H1 (cell line): Measurements from ENCODE around the gene GLRX3. TPM values are rescaled to one million over a fixed set of nuclear protein-coding genes. Genes with fewer than 3 reads are reported as not detected.

Experiments
- CTCF ChIA-PET: fragments of 300-600 bp; sonication (Branson Sonifier 250); formaldehyde crosslinking; loops from one replicate; lab custom pipeline; 2021; ENCODE audit not compliant: partially characterized antibody; lab: Charles Lee
- POLR2A ChIA-PET: fragments of 300-600 bp; sonication (Branson Sonifier 250); formaldehyde crosslinking; loops from one replicate; lab custom pipeline; 2021; ENCODE audit warnings: inconsistent platforms; ENCODE audit not compliant: partially characterized antibody; lab: Charles Lee
- DNase-seq, 2 experiments: peaks; one replicate each; pipeline versions ENCODE4 v3.0.0 to v3.0.0-alpha.2; 2010 to 2022; ENCODE audit warnings: low spot score in 2 of 2, low read depth in 1 of 2, mixed read lengths in 1 of 2
- FAIRE-seq: peaks from 2 replicates; lab custom pipeline; 2011; peaks lifted over from hg19 to GRCh38; lab: Jason Lieb, UNC
- H2AFZ ChIP-seq: 2 replicates; pipeline ENCODE4 v1.8.1; 2012; ENCODE audit warnings: low read length, inconsistent platforms
- H2AK5ac ChIP-seq: 2 replicates; pipeline ENCODE4 v1.6.1; 2013; ENCODE audit warnings: low read depth, low read length
- H2BK120ac ChIP-seq: replicated peaks from 2 replicates; pipeline ENCODE3; 2013; ENCODE audit warnings: low read depth, low read length, inconsistent platforms
- H2BK12ac ChIP-seq: 2 replicates; pipeline ENCODE4 v1.6.1; 2013; ENCODE audit warnings: low read depth, low read length
- H2BK15ac ChIP-seq: 2 replicates; pipeline ENCODE4 v1.6.1; 2013; ENCODE audit warnings: low read length
- H2BK20ac ChIP-seq: 2 replicates; pipeline ENCODE4 v1.6.1; 2013; ENCODE audit warnings: low read length
- H2BK5ac ChIP-seq: 2 replicates; pipeline ENCODE4 v1.6.1; 2013; ENCODE audit warnings: low read depth, low read length
- H3K14ac ChIP-seq: 2 replicates; pipeline ENCODE4 v1.6.1; 2013; ENCODE audit warnings: inconsistent platforms; ENCODE audit not compliant: insufficient read length
- H3K18ac ChIP-seq: 2 replicates; pipeline ENCODE4 v1.6.1; 2013; ENCODE audit warnings: low read length; ENCODE audit errors: extremely low read depth
- H3K23ac ChIP-seq: 2 replicates; pipeline ENCODE4 v1.6.1; 2013; ENCODE audit warnings: inconsistent platforms; ENCODE audit not compliant: insufficient read length
- H3K23me2 ChIP-seq: 2 replicates; pipeline ENCODE4 v1.6.1; 2013; ENCODE audit warnings: low read depth, low read length
- H3K27ac ChIP-seq: 2 replicates; pipeline ENCODE4 v1.6.1; 2011; ENCODE audit warnings: low read depth, low read length, inconsistent platforms
- H3K27me3 ChIP-seq, 4 experiments: replicated peaks in 1 of 4; 1 replicate in 1 of 4; 2 replicates in 3 of 4; pipeline versions ENCODE4 v1.6.1 to v1.8.1; 2011 to 2013; ENCODE audit warnings: low read length in 3 of 4, mild to moderate bottlenecking in 3 of 4, inconsistent platforms in 2 of 4, mixed read lengths in 2 of 4, moderate library complexity in 1 of 4; ENCODE audit not compliant: control insufficient read depth in 3 of 4, insufficient read depth in 3 of 4; ENCODE audit errors: extremely low read depth in 1 of 4
- H3K36me3 ChIP-seq, 4 experiments: 2 replicates each; pipeline versions ENCODE4 v1.6.1 to v1.8.1; 2011 to 2013; ENCODE audit warnings: mild to moderate bottlenecking in 4 of 4, low read length in 3 of 4, moderate library complexity in 2 of 4, control low read depth in 1 of 4, inconsistent platforms in 1 of 4; ENCODE audit not compliant: insufficient read depth in 4 of 4, control insufficient read depth in 2 of 4
- H3K4ac ChIP-seq: replicated peaks from 2 replicates; pipeline ENCODE3; 2013; ENCODE audit warnings: low read length, low read depth, mixed read lengths, inconsistent platforms; ENCODE audit not compliant: insufficient read length
- H3K4me1 ChIP-seq, 4 experiments: replicated peaks in 1 of 4; 1 replicate in 1 of 4; 2 replicates in 3 of 4; pipeline versions ENCODE4 v1.6.1 to v1.8.1; 2011 to 2013; ENCODE audit warnings: low read length in 3 of 4, inconsistent platforms in 2 of 4, mixed read lengths in 1 of 4; ENCODE audit not compliant: insufficient read depth in 4 of 4, control insufficient read depth in 3 of 4
- H3K4me2 ChIP-seq, 2 experiments: 2 replicates each; pipeline versions ENCODE4 v1.6.1 to v1.8.1; 2011 to 2013; ENCODE audit warnings: low read depth in 2 of 2, low read length in 2 of 2, control low read depth in 1 of 2, inconsistent platforms in 1 of 2, mild to moderate bottlenecking in 1 of 2; ENCODE audit not compliant: insufficient read depth in 1 of 2
- H3K4me3 ChIP-seq, 4 experiments: fragments of 200-600, 300-600 bp in 1 of 4; sonication (generic), shearing (Covaris generic), sonication (Bioruptor Twin) in 1 of 4; 2 replicates each; pipeline versions ENCODE4 v1.5.1 to v1.8.1; 2011 to 2016; ENCODE audit warnings: low read length in 4 of 4, low read depth in 3 of 4, control low read depth in 2 of 4, inconsistent platforms in 2 of 4, mild to moderate bottlenecking in 2 of 4, mixed read lengths in 1 of 4, moderate library complexity in 1 of 4; ENCODE audit not compliant: insufficient read depth in 2 of 4; ENCODE audit errors: extremely low read depth in 1 of 4
- H3K56ac ChIP-seq: replicated peaks from 2 replicates; pipeline ENCODE3; 2013; ENCODE audit warnings: low read depth, mild to moderate bottlenecking, mixed read lengths, low read length, inconsistent platforms; ENCODE audit not compliant: insufficient read length
- H3K79me1 ChIP-seq: 2 replicates; pipeline ENCODE4 v1.6.1; 2013; ENCODE audit warnings: low read depth, low read length, control low read depth
- H3K79me2 ChIP-seq, 2 experiments: 2 replicates each; pipeline versions ENCODE4 v1.6.1 to v1.8.1; 2012 to 2013; ENCODE audit warnings: low read length in 2 of 2, mild to moderate bottlenecking in 2 of 2, inconsistent platforms in 1 of 2; ENCODE audit not compliant: insufficient read depth in 2 of 2, control insufficient read depth in 1 of 2
- H3K9ac ChIP-seq, 4 experiments: replicated peaks in 1 of 4; 1 replicate in 1 of 4; 2 replicates in 3 of 4; pipeline versions ENCODE4 v1.6.1 to v1.8.1; 2011 to 2013; ENCODE audit warnings: low read depth in 3 of 4, low read length in 3 of 4, control low read depth in 2 of 4, mild to moderate bottlenecking in 2 of 4, moderate library complexity in 2 of 4, inconsistent platforms in 1 of 4; ENCODE audit errors: extremely low read depth in 1 of 4
- H3K9me3 ChIP-seq, 2 experiments: 2 replicates each; pipeline versions ENCODE4 v1.6.1 to v1.8.1; 2012 to 2013; ENCODE audit warnings: mild to moderate bottlenecking in 2 of 2, moderate library complexity in 2 of 2, control low read depth in 1 of 2, inconsistent platforms in 1 of 2, low read depth in 1 of 2, low read length in 1 of 2, mixed read lengths in 1 of 2; ENCODE audit not compliant: insufficient read depth in 2 of 2
- H4K20me1 ChIP-seq, 2 experiments: replicated peaks in 1 of 2; 2 replicates each; pipeline versions ENCODE3 to v1.8.1; 2011 to 2013; ENCODE audit warnings: inconsistent platforms in 2 of 2, low read length in 2 of 2, mild to moderate bottlenecking in 1 of 2; ENCODE audit not compliant: insufficient read depth in 2 of 2, control insufficient read depth in 1 of 2
- H4K5ac ChIP-seq: 2 replicates; pipeline ENCODE4 v1.6.1; 2013; ENCODE audit warnings: low read length, low read depth, mixed read lengths, inconsistent platforms; ENCODE audit not compliant: insufficient read length
- H4K8ac ChIP-seq: 2 replicates; pipeline ENCODE4 v1.8.0; 2013; ENCODE audit warnings: mild to moderate bottlenecking, moderate library complexity, low read length, inconsistent platforms; ENCODE audit not compliant: insufficient read depth; ENCODE audit errors: extremely low read depth
- H4K91ac ChIP-seq: replicated peaks from 2 replicates; pipeline ENCODE3; 2013; ENCODE audit warnings: low read length, mixed read lengths, inconsistent platforms; ENCODE audit not compliant: insufficient read length
- CEBPB ChIP-seq: IDR thresholded peaks from 2 replicates; pipeline ENCODE4 v1.6.1; 2012; ENCODE audit warnings: low read depth, low read length
- CREB1 ChIP-seq: IDR thresholded peaks from 2 replicates; pipeline ENCODE4 v1.6.1; 2012; ENCODE audit warnings: inconsistent platforms
- GABPA ChIP-seq: IDR thresholded peaks from 2 replicates; pipeline ENCODE4 v1.6.1; 2011; ENCODE audit warnings: mild to moderate bottlenecking, low read length, moderate library complexity, borderline replicate concordance; ENCODE audit not compliant: insufficient read depth
- HDAC6 ChIP-seq: IDR thresholded peaks from one replicate; pipeline ENCODE4 v1.7.1; 2012; ENCODE audit warnings: low read depth, mild to moderate bottlenecking, inconsistent platforms, low read length, moderate library complexity
- KDM4A ChIP-seq: IDR thresholded peaks from one replicate; pipeline ENCODE4 v1.7.1; 2012; ENCODE audit warnings: low read depth, mild to moderate bottlenecking, moderate library complexity, low read length, inconsistent platforms; ENCODE audit not compliant: severe bottlenecking
- PHF8 ChIP-seq: fragments of 200-600 bp; sonication (generic); conservative IDR thresholded peaks from 2 replicates; pipeline ENCODE4 v1.7.1; 2012; ENCODE audit warnings: low read depth, mild to moderate bottlenecking, inconsistent platforms, low read length, moderate library complexity
- POU5F1 ChIP-seq: IDR thresholded peaks from 2 replicates; pipeline ENCODE4 v1.6.1; 2011; ENCODE audit warnings: low read depth, mild to moderate bottlenecking, low read length, moderate library complexity
- SIN3A ChIP-seq, 2 experiments: IDR thresholded peaks in 1 of 2; conservative IDR thresholded peaks in 1 of 2; 2 replicates each; pipeline ENCODE4 v1.6.1; 2011 to 2012; ENCODE audit warnings: low read length in 2 of 2, improper control_type of control experiment in 1 of 2, low read depth in 1 of 2, mild to moderate bottlenecking in 1 of 2
- SIRT6 ChIP-seq: IDR thresholded peaks from one replicate; pipeline ENCODE4 v1.7.1; 2012; ENCODE audit warnings: low read length, inconsistent platforms
- SP1 ChIP-seq: IDR thresholded peaks from 2 replicates; pipeline ENCODE4 v1.6.1; 2011; ENCODE audit warnings: low read depth, low read length
- SUZ12 ChIP-seq: fragments of 200-600 bp; sonication (generic); IDR thresholded peaks from 2 replicates; pipeline ENCODE4 v1.6.1; 2012; ENCODE audit warnings: mild to moderate bottlenecking, inconsistent platforms, low read length, moderate library complexity, mixed read lengths
- TCF12 ChIP-seq: IDR thresholded peaks from 2 replicates; pipeline ENCODE4 v1.6.1; 2011; ENCODE audit warnings: low read depth, mild to moderate bottlenecking, low read length
- TEAD4 ChIP-seq: IDR thresholded peaks from 2 replicates; pipeline ENCODE4 v1.6.1; 2012; ENCODE audit warnings: low read depth, low read length, inconsistent platforms, mixed read lengths
- WGBS, 2 experiments: shearing (Covaris generic) in 1 of 2; methylation state at CpG; one replicate each; pipeline versions ENCODE4 v1.1.6 to v1.1.7; 2013 to 2015; ENCODE audit warnings: low lambda C conversion rate in 2 of 2, mixed read lengths in 2 of 2, inconsistent platforms in 1 of 2, low coverage in 1 of 2, missing lambda C conversion rate in 1 of 2; ENCODE audit not compliant: insufficient replicate concordance in 2 of 2, insufficient coverage in 1 of 2, insufficient read length in 1 of 2; ENCODE audit errors: extremely low coverage in 1 of 2, missing lambda C conversion rate in 1 of 2; 5-methylcytosine and 5-hydroxymethylcytosine counted together
- polyA plus RNA-seq, 7 experiments: library from polyadenylated mRNA; depleted of rRNA in 3 of 7; stranded (reverse) in 5 of 7; unstranded in 2 of 7; fragments of >200 nt in 5 of 7; fragments of 200-250 nt in 2 of 7; gene quantifications; 1 replicate in 5 of 7; 2 replicates in 1 of 7; 4 replicates in 1 of 7; pipeline versions ENCODE4 v1.2.1 to v1.2.3, GENCODE V29; 2011 to 2013; ENCODE audit warnings: missing spikeins in 2 of 7, mixed read lengths in 2 of 7
- total RNA-seq: library from RNA; stranded (reverse); fragmentation: NEBNext Ultra II Directional; extraction: Animal tissue kit (Norgen Biotek cat#: 25700); gene quantifications from 2 replicates; pipeline ENCODE4 v1.2.1, GENCODE V29; 2021

Gene GLRX3
- total and polyA plus RNA-seq, 2 of the 8 experiments (the other 6 are each of a cell fraction or from before 2014, with no cell fraction given), result 59.9 to 157 TPM

GRCh38 chr10:130180416-130180815 is 44.2 kb downstream of the GLRX3 start:
- no peaks in the 10 kb centered on the region for H3K9me3 ChIP-seq
- ChIA-PET CTCF (interaction anchor here (1.9 kb wide), 1 partner anchor 35 kb away, joined by 6 read pairs; no protein-coding TSS in a partner anchor), POLR2A (no interaction called here)
- no peak overlapping the region for H2BK120ac ChIP-seq
- H3K18ac ChIP-seq, result no peak overlapping the region
- H3K36me3 ChIP-seq, result peaks cover 8 to 47% (median 11%) of the 10 kb centered on the region in 4 experiments
- H3K27ac ChIP-seq, result no peak overlapping the region
- 89% methylated on average over 1 of the region's 1 CpG; no CpG with 5 or more reads in 1 of the 2 experiments for WGBS, 2 experiments
- H3K14ac ChIP-seq, result no peak overlapping the region
- H3K79me2 ChIP-seq, result no peaks in the 10 kb centered on the region
- H2AK5ac ChIP-seq, result no peak overlapping the region
- no peak overlapping the region for H2BK12ac ChIP-seq
- H2BK5ac ChIP-seq, result no peak overlapping the region
- no peak overlapping the region for H3K56ac ChIP-seq
- H2BK15ac ChIP-seq, result no peak overlapping the region
- H3K23me2 ChIP-seq, result no peaks in the 10 kb centered on the region
- 0 out of 2 replicates have a peak, but pooled peaks cover 5% of the 10 kb centered on the region for H3K79me1 ChIP-seq
- no peak overlapping the region for H3K4me3 ChIP-seq
- DNase-seq (no peak), FAIRE-seq (no peak)
- no peak overlapping the region for H4K8ac ChIP-seq
- no peak overlapping the region for H4K91ac ChIP-seq
- no peaks in the 10 kb centered on the region for H3K4me1 ChIP-seq
- H3K23ac ChIP-seq, result no peak overlapping the region
- no peak overlapping the region for H3K9ac ChIP-seq
- H2BK20ac ChIP-seq, result no peak overlapping the region
- H3K4me2 ChIP-seq, result no peak overlapping the region
- no peaks in the 10 kb centered on the region for H3K27me3 ChIP-seq
- TF ChIP-seq GABPA (no peak), SIRT6 (no peak), TCF12 (no peak), PHF8 (no peak), HDAC6 (no peak), POU5F1 (no peak), SP1 (no peak), SIN3A (conservative IDR thresholded peaks at IDR 0.05 in 1 of 2, IDR thresholded peaks at IDR 0.05 in 1 of 2; ENCODE audit: low read depth in 1 of 2, low read length in 2 of 2) (no peak), SUZ12 (no peak), TEAD4 (no peak), KDM4A (no peak), CREB1 (no peak), CEBPB (no peak)
- TF ChIP-seq, all 59 proteins: peak for 0
- no peak overlapping the region for H4K5ac ChIP-seq
- H4K20me1 ChIP-seq, result peaks cover 1 to 3% of the 10 kb centered on the region in 2 experiments
- no peak overlapping the region for H3K4ac ChIP-seq
- H2AFZ ChIP-seq, result no peak overlapping the region
